ENCODE results near the gene HOXA10.

HOXA10 gene

GRCh38 chr7:27143023-27143949 is 30.8 kb downstream of the HOXA10 start, which contains the start of gene HOXA5:
Gene HOXA5 (minus strand): TSS chr7:27143681. CDS start chr7:27143607, 74 bp downstream.
- no peak for DNase-seq

DNA sequence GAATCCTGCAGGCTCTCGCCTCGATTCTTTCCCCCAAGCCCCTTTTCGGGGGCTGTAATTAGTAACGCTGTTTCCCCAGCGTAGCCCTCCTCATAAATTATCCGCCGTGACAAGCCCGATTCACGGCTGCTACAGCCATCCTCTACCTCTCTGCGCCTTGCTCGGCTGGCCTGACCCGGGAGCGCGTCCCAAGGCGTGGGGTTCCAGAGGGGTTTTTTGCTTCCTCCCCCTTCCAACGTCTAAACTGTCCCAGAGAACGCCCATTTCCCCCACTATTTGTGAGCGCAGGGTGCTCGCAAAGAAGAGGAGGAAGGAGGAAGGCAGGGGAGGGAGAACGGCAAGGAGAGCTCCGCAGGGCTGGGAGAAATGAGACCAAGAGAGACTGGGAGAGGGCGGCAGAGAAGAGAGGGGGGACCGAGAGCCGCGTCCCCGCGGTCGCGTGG is 31.5 kb downstream of the HOXA10 start:
- no peak for DNase-seq

- DNase-seq: no peak
These were observed 32.1 kb downstream of the HOXA10 start for GRCh38 chr7:27141923-27142579.

DNA sequence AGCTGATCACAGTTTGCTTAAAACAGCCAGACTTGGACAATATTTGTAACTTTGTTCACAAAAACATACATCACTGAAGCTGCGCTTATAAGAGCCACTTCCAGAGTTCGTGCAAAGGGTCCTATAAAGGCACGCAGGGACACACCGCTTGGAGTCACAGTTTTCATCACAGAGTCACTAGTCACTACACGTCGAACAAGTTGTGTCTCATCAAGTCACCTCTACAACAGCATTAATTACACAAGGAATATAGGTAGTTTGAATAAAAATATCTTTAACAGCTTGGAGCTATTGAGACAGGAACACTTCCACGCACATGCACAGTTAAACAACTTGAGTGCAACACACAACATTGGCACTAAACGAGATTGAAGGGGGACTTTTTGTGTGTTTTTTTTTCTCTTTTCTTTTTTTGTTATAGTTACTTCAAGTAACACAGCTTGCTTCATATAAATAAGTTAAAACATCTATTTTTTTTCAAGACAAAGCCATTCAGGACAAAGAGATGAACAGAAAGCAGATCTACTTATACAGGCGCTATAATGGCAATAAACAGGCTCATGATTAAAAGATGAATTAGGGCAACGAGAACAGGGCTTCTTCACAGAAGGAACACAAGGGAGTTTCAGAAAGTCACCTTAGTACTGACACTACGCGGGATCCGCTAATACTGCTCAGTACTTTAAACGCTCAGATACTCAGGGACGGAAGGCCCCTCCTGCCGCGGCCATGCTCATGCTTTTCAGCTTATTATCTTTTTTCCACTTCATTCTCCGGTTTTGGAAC is 32.8 kb downstream of the HOXA10 start:
- no peak for DNase-seq

DNA sequence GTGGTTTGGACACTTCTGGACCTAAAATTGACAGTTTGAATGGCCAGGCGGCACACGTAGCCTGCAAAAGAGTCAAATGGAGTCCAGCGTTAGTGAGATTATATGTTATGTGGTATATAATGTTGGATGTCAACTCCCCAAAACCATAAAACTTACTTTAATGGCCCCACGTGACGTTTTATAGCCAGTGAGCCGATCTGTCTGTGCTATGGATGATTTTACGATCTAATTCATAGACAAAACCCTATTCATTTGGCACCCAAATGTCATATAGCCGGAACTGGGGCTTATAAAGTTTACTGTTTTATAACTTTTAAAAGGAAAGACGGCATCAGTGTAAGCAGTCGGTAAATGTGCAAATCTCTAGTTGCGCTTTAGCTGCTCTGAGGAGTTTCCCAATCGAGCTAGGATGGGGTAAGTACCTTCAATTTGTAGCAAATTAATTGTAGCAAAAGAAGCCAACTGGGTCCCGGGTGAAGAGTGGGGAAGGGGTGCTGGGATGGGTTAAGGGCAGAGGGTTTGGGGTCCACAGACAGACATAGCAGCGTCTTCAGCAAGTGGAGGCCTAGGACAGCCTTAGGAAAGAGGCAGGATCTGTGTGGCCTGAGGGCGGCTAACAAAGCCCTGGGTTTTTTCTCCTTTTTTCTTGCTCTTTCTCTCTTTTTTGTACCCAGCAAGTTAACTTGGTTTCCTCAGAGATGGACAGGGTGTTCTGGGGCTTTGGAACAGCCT is 33.8 kb downstream of the HOXA10 start:
- DNase-seq: no peak

DNA sequence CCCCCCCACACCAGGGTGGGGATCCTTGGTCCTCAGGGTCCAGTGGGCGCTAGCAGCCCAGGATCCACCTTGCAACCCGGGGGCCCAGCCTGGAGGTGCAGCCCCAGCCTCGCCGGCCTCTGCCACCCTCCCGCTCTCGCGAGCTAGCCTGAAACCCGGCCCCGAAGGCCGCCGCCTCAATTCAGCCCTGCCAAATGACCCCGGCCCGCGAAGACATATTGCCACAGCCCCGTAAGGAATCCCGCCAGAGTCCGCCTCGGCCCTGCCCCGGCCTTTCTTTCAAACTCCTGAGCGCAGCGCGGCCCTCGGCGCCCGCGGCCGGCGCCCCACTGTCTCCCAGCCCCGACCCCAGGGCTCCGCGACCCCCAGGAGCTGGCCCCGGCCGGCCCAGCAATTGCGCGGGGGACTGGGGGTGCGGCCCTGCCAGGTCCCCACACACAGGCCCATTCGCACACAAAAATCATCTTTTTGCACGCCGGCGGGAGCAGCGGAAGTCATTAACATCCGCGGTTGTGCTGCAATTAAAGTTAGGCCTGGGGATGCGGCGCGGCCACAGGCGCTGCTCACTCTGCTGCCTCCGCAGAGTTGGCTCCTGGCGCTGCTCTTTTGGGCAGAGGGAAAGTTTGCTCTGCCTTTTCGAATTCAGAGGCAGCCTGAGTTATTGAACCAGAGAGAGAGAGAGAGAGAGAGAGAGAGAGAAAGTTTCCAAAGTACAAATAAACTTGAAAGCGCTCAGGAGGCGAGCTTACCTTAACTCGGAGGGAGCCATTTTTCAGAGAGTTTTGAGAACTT is 34.6 kb downstream of the HOXA10 start:
- no peak for DNase-seq

DNA sequence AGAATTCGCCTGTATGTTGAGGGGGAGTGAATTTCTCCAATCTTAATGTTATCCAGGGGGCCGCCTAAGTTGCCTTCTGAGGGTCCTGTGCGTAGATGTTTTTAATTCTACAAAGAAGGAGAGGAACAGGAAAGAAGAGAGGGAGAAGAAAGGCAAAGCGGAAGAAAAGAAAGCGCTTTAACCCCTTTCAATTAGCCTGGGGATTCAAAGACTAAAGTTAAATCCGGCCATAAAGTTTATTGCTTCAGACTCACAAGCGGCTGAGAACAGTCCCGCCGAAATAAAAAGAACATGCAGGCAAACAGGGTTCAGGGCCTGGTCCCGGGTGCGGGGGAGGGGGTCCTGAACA is 35.2 kb downstream of the HOXA10 start:
- DNase-seq: no peak

DNA sequence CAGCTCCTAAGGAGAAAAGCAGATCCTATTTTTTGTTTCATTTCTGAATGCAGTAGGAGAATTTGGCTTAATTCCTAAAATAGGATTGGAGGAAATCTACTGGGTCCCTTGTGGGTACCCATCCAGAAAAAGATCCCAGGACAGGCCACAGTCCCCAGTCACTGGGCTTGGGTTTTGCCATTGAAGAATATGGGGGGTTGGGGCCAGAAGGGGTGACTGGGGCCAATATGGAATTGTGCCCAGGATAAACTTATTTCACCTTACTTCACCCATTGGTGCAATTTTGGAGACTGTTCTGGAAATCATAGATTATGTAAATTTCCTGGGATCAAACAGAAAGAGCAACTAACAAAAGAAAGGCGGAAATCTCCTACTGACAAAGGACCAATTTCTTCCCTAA is 35.6 kb downstream of the HOXA10 start:
- DNase-seq: no peak

DNA sequence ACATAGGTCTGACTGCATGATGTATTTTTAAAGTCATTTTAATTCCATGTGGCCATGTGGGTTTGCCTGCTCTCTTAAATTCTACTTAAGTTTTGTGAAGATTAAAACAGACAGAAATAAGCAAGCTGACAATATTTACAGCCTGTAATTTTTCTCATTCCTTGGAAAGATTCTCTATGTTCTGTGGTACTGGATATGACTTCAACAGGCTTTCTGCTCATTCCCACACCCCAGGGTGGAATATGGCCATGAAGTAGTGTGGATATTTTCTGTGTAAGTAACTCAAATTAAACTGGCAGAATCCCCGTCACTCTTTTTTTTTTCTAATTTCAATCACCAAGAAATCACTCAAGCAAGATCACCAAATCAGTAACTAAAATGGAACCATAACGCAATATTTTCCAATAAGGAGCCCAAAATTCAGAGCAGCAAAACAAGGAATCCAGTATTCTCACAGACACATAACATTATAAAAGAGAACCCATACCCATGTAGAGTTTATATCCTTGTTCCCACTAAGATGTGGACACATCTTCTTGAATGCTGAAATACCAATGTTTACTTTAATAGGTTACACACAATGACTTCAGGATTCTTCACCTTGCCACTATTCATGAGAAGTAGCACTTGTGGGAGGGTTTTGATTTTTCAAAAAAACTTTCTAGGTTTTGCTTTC is 36.3 kb downstream of the HOXA10 start:
- DNase-seq: no peak

DNA sequence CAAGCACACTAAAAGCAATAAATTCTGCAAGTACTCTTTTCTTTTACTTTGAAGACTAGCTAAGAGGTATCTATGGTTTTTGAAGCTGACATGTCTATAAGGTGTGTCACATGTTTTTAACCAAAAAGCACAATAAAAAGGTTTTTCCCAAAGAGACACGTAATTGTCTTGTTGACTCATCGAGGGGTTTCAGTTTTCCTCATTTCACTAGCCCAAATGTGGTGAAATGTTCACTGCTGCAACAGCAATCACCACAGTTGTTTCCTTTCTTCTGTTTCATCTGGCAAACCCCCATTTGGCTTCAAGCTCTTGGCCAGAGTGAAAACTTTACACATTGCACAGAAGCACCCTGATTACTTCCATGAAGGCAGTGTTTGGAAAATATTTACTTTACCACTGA is 39.7 kb downstream of the HOXA10 start:
- DNase-seq: no peak

- no peak for DNase-seq
These were observed 40.5 kb downstream of the HOXA10 start for GRCh38 chr7:27133409-27134231.

DNA sequence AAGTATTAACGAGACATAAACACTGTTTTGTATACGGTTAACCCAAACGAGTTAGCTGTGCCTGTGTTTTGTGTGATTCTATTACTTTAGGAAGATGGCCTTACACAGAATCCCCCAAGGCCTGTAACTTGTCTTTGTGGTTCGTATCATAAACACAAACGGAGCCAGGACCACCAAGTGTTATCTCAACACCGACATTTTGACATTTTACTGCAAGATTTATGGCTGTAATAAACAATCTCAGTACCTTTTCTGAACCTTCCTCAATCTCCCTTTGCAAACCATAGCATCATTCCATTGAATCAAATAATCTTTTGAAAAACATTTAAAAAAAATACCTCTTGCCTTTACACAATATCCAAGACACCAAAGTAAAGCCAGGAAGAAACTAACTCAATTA is 41.1 kb downstream of the HOXA10 start:
- DNase-seq: no peak

DNA sequence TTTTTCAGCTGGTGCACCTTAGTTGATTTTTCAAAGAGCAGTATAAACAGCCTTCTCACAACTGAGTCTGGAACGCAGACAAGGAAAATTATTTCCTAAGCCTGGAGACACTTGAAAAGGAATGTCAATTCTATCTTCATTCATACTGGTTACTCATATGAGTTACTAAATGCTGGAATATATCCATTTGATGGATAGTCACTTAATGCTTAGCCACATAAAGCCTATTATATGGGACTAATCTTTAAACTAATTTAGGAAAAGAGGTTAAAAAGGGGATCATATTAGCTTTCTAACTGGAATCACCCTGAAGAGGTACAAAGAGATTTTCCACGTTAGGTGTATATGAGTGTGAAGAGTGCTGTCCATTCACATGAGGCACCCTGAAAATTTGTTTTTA is 41.9 kb downstream of the HOXA10 start:
- DNase-seq: no peak

DNA sequence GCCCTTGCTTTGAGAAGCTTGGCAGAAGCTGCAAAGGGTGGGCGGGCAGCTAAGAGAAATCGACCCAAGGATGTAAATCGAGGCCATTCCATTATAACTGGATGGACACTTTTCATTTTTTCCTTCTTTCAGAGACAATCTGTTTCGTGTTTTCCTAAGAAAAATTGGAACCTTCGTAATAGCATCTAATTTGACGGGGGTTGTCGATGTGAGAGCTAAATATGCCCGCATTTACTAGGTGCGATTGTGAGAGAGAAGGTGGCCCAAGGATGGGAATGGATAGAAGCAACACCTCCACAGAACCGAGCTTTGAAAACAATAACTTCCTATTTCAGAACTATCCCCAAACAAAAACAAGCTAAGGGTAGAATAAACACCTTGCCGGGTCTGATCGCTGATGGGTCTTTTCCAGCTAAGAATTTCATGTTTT is 42.7 kb downstream of the HOXA10 start:
- no peak for DNase-seq

- DNase-seq: no peak
These were observed 43.4 kb downstream of the HOXA10 start, which contains the start of gene HOXA4 for GRCh38 chr7:27130540-27131389. Gene HOXA4 (minus strand): TSS chr7:27130757. CDS start chr7:27130733, 24 bp downstream.

GRCh38 chr7:27129729-27130539 is 44.2 kb downstream of the HOXA10 start:
- DNase-seq: no peak

- DNase-seq: no peak
These were observed 45.1 kb downstream of the HOXA10 start for GRCh38 chr7:27128776-27129728.
